Aorta (tissue), 5 donors: ENCODE measurements around the gene ELFN1. TPM values are rescaled to one million over a fixed set of nuclear protein-coding genes. Genes with fewer than 3 reads are reported as not detected.

Experiments
- ATAC-seq: fragments of 200-7000 bp; cut with Tn5 transposase; one replicate; pipeline ENCODE4 v1.9.1; 2022; ENCODE audit warnings: moderate library complexity; ENCODE audit not compliant: low FRiP score
- DNase-seq, 2 donors: peaks; one replicate each; pipeline ENCODE4 v3.0.0-alpha.2; 2020
- H3K27ac ChIP-seq, 2 donors: one replicate each; pipeline ENCODE4 v1.5.1; 2013; ENCODE audit warnings: low read length in 2 of 2, mild to moderate bottlenecking in 2 of 2, moderate library complexity in 2 of 2, control low read depth in 1 of 2, inconsistent platforms in 1 of 2, low read depth in 1 of 2
- H3K27me3 ChIP-seq, 2 donors: one replicate each; pipeline ENCODE4 v1.6.1; 2013; ENCODE audit warnings: control low read depth in 1 of 2, low read length in 1 of 2, mild to moderate bottlenecking in 1 of 2, moderate library complexity in 1 of 2; ENCODE audit not compliant: insufficient read depth in 2 of 2, control insufficient read depth in 1 of 2
- H3K36me3 ChIP-seq, 2 donors: one replicate each; pipeline ENCODE4 v1.6.1; 2013; ENCODE audit warnings: control low read depth in 1 of 2, low read length in 1 of 2, mild to moderate bottlenecking in 1 of 2; ENCODE audit not compliant: insufficient read depth in 2 of 2, control insufficient read depth in 1 of 2
- H3K4me1 ChIP-seq, 2 donors: one replicate each; pipeline ENCODE4 v1.6.1; 2013; ENCODE audit warnings: low read length in 2 of 2, control low read depth in 1 of 2, mild to moderate bottlenecking in 1 of 2, moderate library complexity in 1 of 2; ENCODE audit not compliant: insufficient read depth in 2 of 2, control insufficient read depth in 1 of 2
- H3K4me3 ChIP-seq, 2 donors: one replicate each; pipeline ENCODE4 v1.5.1; 2013; ENCODE audit warnings: low read length in 2 of 2, control low read depth in 1 of 2, mild to moderate bottlenecking in 1 of 2
- H3K9me3 ChIP-seq: one replicate; pipeline ENCODE4 v1.6.1; 2013; ENCODE audit warnings: mild to moderate bottlenecking, low read length; ENCODE audit not compliant: control insufficient read depth
- WGBS, 2 donors: extraction: QIAGEN DNeasy Blood & Tissue Kit; methylation state at CpG; one replicate each; pipeline ENCODE4 v1.1.7; 2013; 5-methylcytosine and 5-hydroxymethylcytosine counted together
- intact Hi-C, 2 donors: fragments of 100-400 bp; cut with DNase I; formaldehyde crosslinking; loops; one replicate each; pipeline versions ENCODE4 v1.14.2 to v1.15.0; 2022
- polyA plus RNA-seq, 2 donors: library from polyadenylated mRNA; stranded (reverse); fragments of 200-250 nt; gene quantifications; one replicate each; pipeline ENCODE4 v1.2.3, GENCODE V29; 2013
- total RNA-seq, 2 donors: library from RNA; stranded (reverse); fragmentation: NEBNext Ultra II Directional; extraction: Animal tissue kit (Norgen Biotek cat#: 25700); gene quantifications; one replicate each; pipeline ENCODE4 v1.2.1, GENCODE V29; 2021
- donor health status: healthy with polysubstance abuse.
- donor health status: Bipolar disorder and iron deficiency.
- donor health status: DM: no; HTN: no; CAD: no.
- donor health status: DM: no; HTN: no; CAD: no.
- donor health status: DM: yes; HTN: yes; CAD: no.

ELFN1 gene
- total and polyA plus RNA-seq, 4 donors, result 0.13 to 4.8 (median 1.2) TPM; not detected in 1

DNA sequence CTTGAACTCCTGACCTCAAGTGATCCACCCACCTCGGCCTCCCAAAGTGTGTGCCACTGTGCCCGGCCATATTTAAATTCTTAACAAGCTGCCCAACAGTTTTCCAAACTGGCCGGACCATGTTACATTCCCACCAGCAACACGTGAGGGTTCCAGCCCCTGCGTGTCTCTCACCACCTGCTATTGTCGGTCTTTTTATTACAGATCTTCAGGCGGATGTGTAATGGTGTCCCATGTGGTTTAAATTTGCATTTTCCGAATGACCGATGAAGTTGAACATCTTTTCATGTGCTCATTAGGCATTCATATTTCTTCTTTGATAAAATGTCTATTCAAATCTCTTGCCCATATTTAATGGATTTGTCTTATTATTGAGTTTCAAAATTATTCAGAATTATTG, 11.5 kb downstream of the ELFN1 start:
- Histone ChIP-seq H3K4me1 (no peaks in the 10 kb centered on the region), H3K36me3 (no peaks in the 10 kb centered on the region), H3K27me3 (no peaks in the 10 kb centered on the region), H3K27ac (no peak overlapping the region), H3K9me3 (peaks cover 4% of the 10 kb centered on the region), H3K4me3 (no peak overlapping the region)
- no peak for ATAC-seq
- intact Hi-C loops, result no loop called here
- DNase-seq, result no peak
- WGBS, 2 donors, result 94 to 95% methylated on average over 9 of the region's 9 CpGs

DNA sequence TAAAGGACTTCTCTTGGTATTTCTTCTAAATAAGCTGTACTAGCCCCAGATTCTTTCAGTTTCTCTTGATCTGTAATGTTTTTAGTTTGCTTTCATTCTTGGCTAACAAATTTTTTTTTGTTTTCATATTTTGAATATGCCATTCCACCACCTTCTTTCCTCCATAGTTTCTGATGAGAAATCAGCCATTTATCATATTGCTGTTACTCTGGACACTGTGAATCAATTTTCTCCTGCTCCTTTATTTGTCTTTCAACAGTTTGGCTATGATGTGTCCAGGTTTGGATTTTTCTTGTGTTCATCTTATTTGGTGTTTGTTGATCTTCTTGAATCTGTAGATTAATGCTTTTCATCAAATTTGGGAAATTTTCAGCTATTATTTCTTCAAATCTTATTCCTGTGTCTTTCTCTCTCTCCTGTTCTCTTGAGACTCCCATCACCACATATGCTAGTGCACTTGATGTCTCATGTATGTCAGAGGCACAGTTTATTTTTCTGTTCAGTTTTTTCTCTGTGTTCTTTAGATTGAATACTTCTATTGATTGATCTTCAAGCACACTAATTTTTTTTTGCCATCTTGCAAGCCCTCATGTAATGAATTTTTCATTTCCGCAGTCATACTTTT, 15.0 kb downstream of the ELFN1 start:
- peaks cover 0 to 1% of the 10 kb centered on the region in 2 donors for H3K27me3 ChIP-seq
- intact Hi-C loops, result no loop called here
- DNase-seq, result no peak
- ATAC-seq, result no peak
- H3K9me3 ChIP-seq, result peaks cover 4% of the 10 kb centered on the region
- H3K27ac ChIP-seq, result no peak overlapping the region
- WGBS, 2 donors, result 97 to 100% methylated on average over 1 of the region's 1 CpG
- H3K4me3 ChIP-seq, result peak overlapping the region in 1 of 2 donors; percentile 23
- H3K36me3 ChIP-seq, result no peaks in the 10 kb centered on the region
- no peaks in the 10 kb centered on the region for H3K4me1 ChIP-seq

DNA sequence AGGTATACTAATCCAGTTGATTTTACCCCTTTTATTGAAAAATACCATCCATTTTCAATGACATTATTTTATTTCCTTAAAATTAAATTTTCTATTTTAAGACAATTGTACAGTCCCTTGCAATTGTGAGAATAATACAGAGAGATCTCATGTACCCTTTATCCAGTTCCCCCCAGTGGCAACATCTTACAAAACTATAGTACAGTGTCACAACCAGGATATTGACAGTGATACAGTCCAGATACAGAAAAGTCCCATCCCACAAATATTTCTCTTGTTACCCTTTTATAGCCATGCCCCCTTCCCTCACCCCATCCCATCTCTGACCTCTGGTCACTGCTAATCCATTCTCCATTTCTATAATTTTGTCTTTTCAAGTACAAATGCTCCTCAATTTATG, 18.5 kb downstream of the ELFN1 start:
- intact Hi-C loops, result no loop called here

GRCh38 chr7:1689311-1689710, 19.2 kb downstream of the ELFN1 start:
- 80 to 85% methylated on average over 3 of the region's 3 CpGs for WGBS, 2 donors
- intact Hi-C loops, result no loop called here
- no peak overlapping the region for H3K4me3 ChIP-seq
- DNase-seq (peak in 1 of 2 donors; percentile 31), ATAC-seq (no peak)
- no peaks in the 10 kb centered on the region for H3K36me3 ChIP-seq
- no peaks in the 10 kb centered on the region for H3K4me1 ChIP-seq
- peaks cover 0 to 1% of the 10 kb centered on the region in 2 donors for H3K27me3 ChIP-seq
- no peak overlapping the region for H3K27ac ChIP-seq
- H3K9me3 ChIP-seq, result peaks cover 1% of the 10 kb centered on the region

More for the DNA sequence above, 18.5 kb downstream of the ELFN1 start:
- Histone ChIP-seq H3K4me1 (no peaks in the 10 kb centered on the region), H3K36me3 (no peaks in the 10 kb centered on the region), H3K27me3 (peaks cover 0 to 1% of the 10 kb centered on the region in 2 donors), H3K9me3 (peaks cover 4% of the 10 kb centered on the region), H3K27ac (no peak overlapping the region), H3K4me3 (no peak overlapping the region)
- no peak for ATAC-seq
- no peak for DNase-seq

DNA sequence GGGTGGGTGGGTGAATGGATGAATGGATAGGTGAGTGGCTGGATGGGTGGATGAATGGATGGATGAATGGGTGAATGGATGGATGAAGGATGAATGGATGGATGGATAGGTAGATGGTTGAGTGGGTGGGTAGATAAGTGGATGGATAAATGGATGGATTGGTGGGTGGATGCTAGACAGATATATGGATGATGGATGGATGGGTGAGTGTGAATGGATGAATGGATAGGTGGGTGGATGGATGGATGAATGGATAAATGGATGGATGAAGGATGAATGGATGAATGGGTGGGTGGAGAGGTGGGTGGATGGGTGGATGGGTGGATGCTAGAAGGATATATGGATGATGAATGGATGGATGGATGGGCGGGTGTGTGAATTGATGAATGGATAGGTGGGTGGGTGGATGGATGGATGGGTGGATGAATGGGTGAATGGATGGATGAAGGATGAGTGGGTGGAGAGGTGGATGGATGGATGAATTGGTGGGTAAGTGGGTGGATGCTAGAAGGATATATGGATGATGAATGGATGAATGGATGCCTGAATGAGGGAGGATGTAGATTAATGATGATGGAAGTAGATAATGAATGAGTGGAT, 20.4 kb downstream of the ELFN1 start:
- Histone ChIP-seq H3K27me3 (peaks cover 0 to 1% of the 10 kb centered on the region in 2 donors), H3K9me3 (peaks cover 1% of the 10 kb centered on the region), H3K4me3 (no peak overlapping the region), H3K36me3 (no peaks in the 10 kb centered on the region), H3K4me1 (no peaks in the 10 kb centered on the region), H3K27ac (no peak overlapping the region)
- 97 to 100% methylated on average over 1 of the region's 1 CpG for WGBS, 2 donors
- ATAC-seq (no peak), DNase-seq (peak in 1 of 2 donors; percentile 3)
- intact Hi-C loops, result no loop called here

DNA sequence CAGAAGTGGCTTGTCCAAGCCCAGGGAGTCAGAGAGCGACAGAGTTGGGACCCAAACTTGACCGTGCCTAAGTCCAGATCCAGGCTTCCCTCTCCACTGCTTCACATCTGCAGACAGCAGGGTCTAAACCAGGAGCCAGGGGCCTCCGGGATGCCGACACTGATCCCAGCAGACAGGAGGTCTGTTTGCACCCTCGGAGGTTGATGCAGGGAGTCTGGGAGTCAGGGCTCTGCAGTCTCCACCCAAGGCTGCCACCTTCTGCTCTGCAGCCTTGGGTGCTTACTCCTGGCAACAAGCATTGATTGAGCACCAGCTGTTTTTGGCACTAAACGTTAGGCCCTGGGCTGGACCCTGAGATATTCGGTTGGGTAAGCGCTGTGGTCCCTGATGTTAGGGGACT, 21.0 kb downstream of the ELFN1 start:
- WGBS, 2 donors, result 74 to 75% methylated on average over 8 of the region's 8 CpGs
- intact Hi-C loops, result no loop called here
- Histone ChIP-seq H3K27ac (peak overlapping the region in 1 of 2 donors; percentile 60), H3K4me1 (no peaks in the 10 kb centered on the region), H3K4me3 (no peak overlapping the region), H3K27me3 (peaks cover 0 to 1% of the 10 kb centered on the region in 2 donors), H3K9me3 (peaks cover 1% of the 10 kb centered on the region), H3K36me3 (no peaks in the 10 kb centered on the region)
- peak; percentile 21 to 41 for DNase-seq
- ATAC-seq, result peak; percentile 8

GRCh38 chr7:1691601-1692514, 21.8 kb downstream of the ELFN1 start:
- Histone ChIP-seq H3K36me3 (no peaks in the 10 kb centered on the region), H3K9me3 (no peaks in the 10 kb centered on the region), H3K4me3 (no peak overlapping the region), H3K4me1 (no peaks in the 10 kb centered on the region), H3K27ac (peak overlapping the region in 1 of 2 donors; percentile 60), H3K27me3 (no peaks in the 10 kb centered on the region)
- ATAC-seq (peak; percentile 71), DNase-seq (peak; percentile 62 to 81)
- WGBS, 2 donors, result 5 to 6% methylated on average over 27 of the region's 27 CpGs
- intact Hi-C loops, result no loop called here

DNA sequence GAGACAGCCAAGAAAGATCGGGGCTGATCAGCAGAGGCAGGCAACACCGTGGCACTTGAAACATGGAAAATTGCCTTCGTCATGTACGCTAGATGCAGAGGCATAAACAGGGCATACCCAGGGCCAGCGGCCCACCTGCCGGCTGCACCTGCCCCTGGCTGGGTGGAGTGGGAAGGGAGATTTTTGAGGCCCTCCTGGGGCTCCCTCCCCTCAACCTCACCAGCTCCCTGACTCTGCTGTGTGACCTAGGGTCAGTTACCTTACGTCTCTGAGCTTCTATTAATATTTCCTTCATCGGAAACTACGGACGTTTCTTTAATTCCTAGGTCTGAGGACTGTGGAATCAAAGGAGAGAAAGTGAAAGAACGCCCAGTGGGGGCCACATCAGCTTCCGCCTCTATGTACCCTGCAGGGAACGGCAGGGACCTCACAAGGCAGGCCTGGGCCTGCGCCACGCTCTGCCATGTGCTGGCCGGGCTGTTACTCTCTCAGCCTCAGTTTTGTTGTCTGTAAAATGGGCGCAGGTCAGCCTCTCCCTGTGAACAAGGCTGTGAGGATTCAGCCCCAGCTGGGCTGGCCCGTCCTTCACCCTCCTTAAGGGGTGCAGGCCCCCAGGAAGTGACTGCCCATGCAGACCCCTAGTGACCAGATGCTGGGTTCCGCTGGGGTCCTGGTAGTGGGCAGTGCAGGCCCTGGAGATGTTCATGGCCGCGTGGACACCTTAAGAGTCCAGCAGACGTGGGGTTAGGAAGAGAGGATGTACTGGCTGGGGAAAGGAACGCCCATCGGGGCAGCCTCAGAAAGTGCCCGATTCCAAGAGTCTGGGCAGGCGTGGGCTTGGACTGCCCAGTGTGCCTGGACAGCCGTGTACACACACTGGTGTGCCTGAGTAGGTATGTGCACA, 22.7 kb downstream of the ELFN1 start:
- Histone ChIP-seq H3K4me3 (no peak overlapping the region), H3K9me3 (no peaks in the 10 kb centered on the region), H3K27me3 (no peaks in the 10 kb centered on the region), H3K36me3 (no peaks in the 10 kb centered on the region), H3K4me1 (no peaks in the 10 kb centered on the region), H3K27ac (peak overlapping the region in 1 of 2 donors; percentile 9)
- 69 to 70% methylated on average over 27 of the region's 27 CpGs for WGBS, 2 donors
- ATAC-seq, result no peak
- intact Hi-C loops, result no loop called here
- DNase-seq, result peak; percentile 38 to 64
